Fibroblast of skin of right biceps (primary cell): Measurements from ENCODE around the gene GANC.
A peak's percentile ranks its signal among the peaks of the same experiment; 100 is the strongest.
"Not testable (repeated sequence)": the region's sequence is repeated elsewhere in the genome, so short reads cannot be mapped to it uniquely, and the experiment has no call there.

Source experiments
- DNase-seq: peaks from one replicate; pipeline ENCODE4 v3.0.0-alpha.2; 2013

Gene GANC

GRCh38 chr15:42283671-42284070 lies 10.7 kb downstream of the GANC start:
- no peak for DNase-seq

GRCh38 chr15:42284551-42284950 lies 11.6 kb downstream of the GANC start:
- DNase-seq, result no peak

- no peak for DNase-seq
Measured at GRCh38 chr15:42285034-42285433, 12.0 kb downstream of the GANC start.

GRCh38 chr15:42286445-42287029 lies 13.5 kb downstream of the GANC start:
- no peak for DNase-seq

- no peak for DNase-seq
Measured at GRCh38 chr15:42287931-42288330, 14.9 kb downstream of the GANC start.

GRCh38 chr15:42289166-42289565 lies 16.2 kb downstream of the GANC start:
- no peak for DNase-seq

- not testable (repeated sequence) for DNase-seq
Measured at GRCh38 chr15:42301004-42301403, 28.0 kb downstream of the GANC start.

- DNase-seq, result no peak
Measured at GRCh38 chr15:42306681-42307080, 33.7 kb downstream of the GANC start.

GRCh38 chr15:42313463-42313862 lies 40.5 kb downstream of the GANC start:
- no peak for DNase-seq

GRCh38 chr15:42314818-42315217 lies 41.8 kb downstream of the GANC start:
- no peak for DNase-seq

- peak; percentile 69 for DNase-seq
Measured at GRCh38 chr15:42315521-42315920, 42.5 kb downstream of the GANC start.

- not testable (repeated sequence) for DNase-seq
Measured at GRCh38 chr15:42316282-42316805, 43.3 kb downstream of the GANC start.

- DNase-seq, result no peak
Measured at GRCh38 chr15:42319206-42319605, 46.2 kb downstream of the GANC start.

GRCh38 chr15:42324308-42324707 lies 51.3 kb downstream of the GANC start:
- no peak for DNase-seq

GRCh38 chr15:42329161-42329560 lies 56.2 kb downstream of the GANC start:
- DNase-seq, result no peak

- no peak for DNase-seq
Measured at GRCh38 chr15:42329992-42330391, 57.0 kb downstream of the GANC start.

GRCh38 chr15:42331235-42331634 lies 58.2 kb downstream of the GANC start:
- peak; percentile 18 for DNase-seq

GRCh38 chr15:42332331-42332730 lies 59.3 kb downstream of the GANC start:
- DNase-seq, result peak; percentile 65

- DNase-seq, result no peak
Measured at GRCh38 chr15:42335074-42335473, 62.1 kb downstream of the GANC start.

- not testable (repeated sequence) for DNase-seq
Measured at GRCh38 chr15:42336650-42337049, 63.6 kb downstream of the GANC start.

GRCh38 chr15:42337104-42337503 lies 64.1 kb downstream of the GANC start:
- not testable (repeated sequence) for DNase-seq

GRCh38 chr15:42338500-42338899 lies 65.5 kb downstream of the GANC start:
- DNase-seq, result peak; percentile 5

GRCh38 chr15:42343596-42344232 lies 70.7 kb downstream of the GANC start:
- no peak for DNase-seq

- DNase-seq, result peak; percentile 82
Measured at GRCh38 chr15:42344763-42345162, 71.8 kb downstream of the GANC start.

- DNase-seq, result no peak
Measured at GRCh38 chr15:42345504-42345903, 72.5 kb downstream of the GANC start.
